GM21576 (cell line): ENCODE measurements around the gene ZNF804B.
"Not testable (repeated sequence)": the region's sequence is repeated elsewhere in the genome, so short reads cannot be mapped to it uniquely, and the experiment has no call there.

Source experiments
- ATAC-seq: cut with Tn5 transposase; IDR thresholded peaks from one replicate; pipeline ENCODE4 v1.9.1; 2021; ENCODE audit warnings: mild to moderate bottlenecking, moderate library complexity; ENCODE audit not compliant: unreplicated experiment

ZNF804B gene

GRCh38 chr7:89073776-89074175 is 314.3 kb downstream of the ZNF804B start:
- no peak for ATAC-seq

- ATAC-seq, result no peak
Measured at GRCh38 chr7:89077992-89078391, 318.5 kb downstream of the ZNF804B start.

GRCh38 chr7:89085580-89085979 is 326.1 kb downstream of the ZNF804B start:
- ATAC-seq, result no peak

DNA sequence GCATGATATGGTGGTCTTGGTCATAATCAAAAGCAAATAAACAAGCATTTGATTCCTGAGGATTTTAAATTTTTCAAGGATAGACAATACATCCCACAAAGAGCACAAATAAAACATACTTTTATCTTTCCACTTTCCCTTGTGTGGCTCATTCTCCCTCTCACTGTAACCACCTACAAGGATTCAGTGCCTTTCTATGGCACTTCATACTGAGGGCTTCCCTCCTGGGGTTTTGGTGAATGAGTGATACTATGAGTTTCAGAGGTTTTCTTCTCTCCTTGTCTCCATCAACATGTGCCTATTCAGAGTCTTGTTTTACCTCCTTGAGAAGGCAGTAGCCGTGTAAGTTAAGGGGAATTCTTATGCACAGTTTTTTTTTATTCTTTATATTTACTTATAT is 332.1 kb downstream of the ZNF804B start:
- no peak for ATAC-seq

GRCh38 chr7:89094269-89094668 is 334.8 kb downstream of the ZNF804B start:
- no peak for ATAC-seq

DNA sequence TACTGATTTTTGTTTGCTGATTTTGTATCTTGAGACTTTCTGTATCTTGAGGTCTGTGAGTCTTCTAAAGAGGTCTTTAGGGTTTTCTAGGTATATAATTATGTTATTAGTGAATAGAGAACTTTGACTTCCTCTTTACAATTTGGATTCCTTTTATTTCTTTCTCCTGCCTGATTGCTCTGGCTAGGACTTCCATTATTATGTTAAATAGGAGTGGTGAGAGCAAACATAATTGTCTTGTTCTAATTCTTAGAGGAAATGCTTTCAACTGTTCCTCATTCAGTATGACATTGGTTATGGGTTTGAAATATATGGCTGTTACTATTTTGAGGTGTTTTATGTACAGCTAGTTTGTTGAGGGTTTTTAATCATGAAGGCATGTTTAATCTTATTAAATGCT is 344.1 kb downstream of the ZNF804B start:
- ATAC-seq, result no peak

DNA sequence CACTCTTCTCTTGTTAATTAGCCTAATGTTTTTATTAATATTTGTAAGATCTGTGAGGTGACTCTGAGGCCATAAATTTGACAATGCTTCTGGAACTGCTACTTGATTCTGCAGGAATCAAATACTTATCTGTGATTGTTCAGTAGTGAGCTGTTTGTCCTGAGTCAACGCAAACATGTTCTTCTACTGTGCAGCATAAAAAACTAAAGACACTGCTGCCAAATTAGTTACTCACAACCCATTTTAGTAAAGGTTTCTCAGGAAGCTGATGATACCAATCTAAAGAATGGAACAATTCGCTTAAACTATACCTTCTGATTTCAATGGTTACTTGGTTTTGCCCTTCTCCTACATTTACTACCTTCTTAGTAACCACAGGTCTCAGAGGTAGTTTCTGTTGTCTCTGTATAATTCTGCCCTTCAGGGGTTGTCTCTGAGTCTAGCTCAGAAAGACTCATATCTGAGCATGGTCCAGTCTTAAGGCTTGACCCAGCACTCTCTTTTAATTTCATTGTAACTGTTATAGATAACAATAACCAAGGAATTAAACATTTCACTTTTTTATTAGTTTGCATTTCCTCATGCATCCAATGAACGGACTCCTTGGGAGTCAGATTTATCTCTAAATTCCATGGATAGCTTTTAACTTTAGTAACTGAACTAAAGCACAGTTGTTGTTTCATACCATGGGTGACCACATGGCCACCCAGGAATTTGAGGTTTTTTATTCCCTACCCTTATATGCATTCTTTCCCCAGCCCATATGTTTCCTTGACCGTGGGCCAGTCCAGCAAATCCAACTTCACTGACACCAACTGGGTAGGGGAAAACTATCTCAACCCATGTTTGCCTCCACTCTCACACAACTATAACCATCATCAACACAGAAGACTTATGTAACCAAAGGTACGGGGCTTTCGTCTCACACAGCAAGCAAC is 345.5 kb downstream of the ZNF804B start:
- no peak for ATAC-seq

DNA sequence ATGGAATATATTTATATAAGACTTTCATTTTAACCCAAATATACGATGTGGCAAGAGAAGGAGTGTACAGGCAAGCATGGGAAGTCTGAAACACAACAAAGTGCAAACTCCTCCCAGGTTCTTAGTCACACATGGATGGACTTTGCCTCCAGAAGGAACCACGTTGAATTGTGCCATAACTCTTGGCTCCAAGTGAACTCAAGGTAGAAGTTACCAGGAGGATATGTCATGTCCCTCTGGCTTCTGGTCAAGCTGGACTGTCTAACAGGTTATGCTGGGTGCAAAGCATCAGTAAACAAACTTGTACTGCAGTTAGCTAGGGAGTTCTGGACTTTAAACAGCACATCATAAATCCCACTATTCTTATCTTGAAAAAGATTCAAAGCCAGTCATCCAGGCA is 364.4 kb downstream of the ZNF804B start:
- ATAC-seq, result no peak

GRCh38 chr7:89129600-89130375 is 370.3 kb downstream of the ZNF804B start:
- no peak for ATAC-seq

GRCh38 chr7:89133357-89133756 is 373.9 kb downstream of the ZNF804B start:
- no peak for ATAC-seq

- ATAC-seq, result no peak
Measured at GRCh38 chr7:89133819-89134218, 374.3 kb downstream of the ZNF804B start.

DNA sequence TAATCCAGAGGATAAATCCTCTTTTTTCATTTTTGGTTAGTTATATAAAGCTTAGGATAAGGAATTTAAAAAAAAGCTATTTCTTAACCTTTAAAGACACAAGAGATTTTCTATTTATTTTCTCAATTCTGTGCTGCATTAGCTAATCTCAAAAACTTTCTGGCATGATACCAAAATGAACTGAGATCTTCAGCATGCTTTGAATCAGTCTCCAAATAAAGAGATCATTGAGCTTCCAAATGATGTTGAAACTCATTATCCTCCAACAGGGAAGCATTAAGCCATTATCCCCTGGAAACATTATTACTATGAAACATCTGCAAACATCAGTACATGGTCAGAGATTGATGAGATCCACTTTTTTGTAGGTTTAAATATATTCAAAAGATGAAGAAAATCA is 386.3 kb downstream of the ZNF804B start:
- no peak for ATAC-seq

- ATAC-seq, result no peak
Measured at GRCh38 chr7:89160107-89160506, 400.6 kb downstream of the ZNF804B start.

DNA sequence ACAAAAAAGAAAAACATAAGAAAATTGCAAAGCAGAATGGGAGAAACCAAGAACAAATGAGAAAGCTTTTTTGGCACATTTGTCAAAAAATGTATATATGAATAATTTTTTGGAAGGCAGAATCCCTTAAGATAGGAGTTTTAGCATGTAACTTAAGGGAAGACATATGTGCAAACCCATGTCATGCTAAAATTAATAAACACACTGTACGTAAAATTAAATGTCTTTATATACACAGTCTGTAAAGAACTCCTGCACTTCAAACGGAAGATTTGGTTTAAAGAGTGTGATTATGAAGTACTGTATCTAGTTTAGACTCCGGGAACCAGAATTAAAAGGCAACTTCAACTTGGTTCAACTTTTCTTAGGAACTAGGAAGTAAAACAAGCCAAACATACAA is 405.9 kb downstream of the ZNF804B start:
- no peak for ATAC-seq

GRCh38 chr7:89170628-89171027 is 411.1 kb downstream of the ZNF804B start:
- ATAC-seq, result no peak

GRCh38 chr7:89182116-89182515 is 422.6 kb downstream of the ZNF804B start:
- ATAC-seq, result no peak

GRCh38 chr7:89183712-89184111 is 424.2 kb downstream of the ZNF804B start:
- ATAC-seq, result no peak

GRCh38 chr7:89200758-89201157 is 441.3 kb downstream of the ZNF804B start:
- ATAC-seq, result no peak

GRCh38 chr7:89223900-89224395 is 464.4 kb downstream of the ZNF804B start:
- no peak for ATAC-seq

GRCh38 chr7:89228688-89229171 is 469.2 kb downstream of the ZNF804B start:
- ATAC-seq, result not testable (repeated sequence)

DNA sequence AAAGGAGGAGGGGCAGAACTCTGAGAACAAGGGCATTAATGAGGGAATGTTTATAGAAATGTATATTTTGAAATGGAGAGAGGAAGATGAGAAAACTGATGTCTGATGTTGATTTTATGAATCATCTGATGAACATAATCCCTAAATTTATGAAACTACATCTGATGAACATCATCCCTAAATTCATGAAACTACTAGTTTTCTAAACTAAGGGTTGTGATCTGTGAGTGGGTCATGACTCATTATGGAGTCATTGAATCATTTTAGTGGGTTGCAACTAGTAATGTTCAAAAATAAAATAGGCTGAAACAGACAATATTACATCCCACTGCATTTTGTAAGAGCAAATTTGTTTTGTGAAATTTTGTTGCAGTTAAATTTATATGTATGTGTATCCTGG is 478.7 kb downstream of the ZNF804B start:
- ATAC-seq, result no peak

GRCh38 chr7:89246196-89246595 is 486.7 kb downstream of the ZNF804B start:
- no peak for ATAC-seq
